ENCODE results near the gene PROK2. TPM values are rescaled to one million over a fixed set of nuclear protein-coding genes. Genes with fewer than 3 reads are reported as not detected.

The PROK2 gene, protein sequence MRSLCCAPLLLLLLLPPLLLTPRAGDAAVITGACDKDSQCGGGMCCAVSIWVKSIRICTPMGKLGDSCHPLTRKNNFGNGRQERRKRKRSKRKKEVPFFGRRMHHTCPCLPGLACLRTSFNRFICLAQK
- total RNA-seq, result under 1 TPM in 2 of 4 donors, not detected in 2; 0.62 to 0.83 TPM

DNA sequence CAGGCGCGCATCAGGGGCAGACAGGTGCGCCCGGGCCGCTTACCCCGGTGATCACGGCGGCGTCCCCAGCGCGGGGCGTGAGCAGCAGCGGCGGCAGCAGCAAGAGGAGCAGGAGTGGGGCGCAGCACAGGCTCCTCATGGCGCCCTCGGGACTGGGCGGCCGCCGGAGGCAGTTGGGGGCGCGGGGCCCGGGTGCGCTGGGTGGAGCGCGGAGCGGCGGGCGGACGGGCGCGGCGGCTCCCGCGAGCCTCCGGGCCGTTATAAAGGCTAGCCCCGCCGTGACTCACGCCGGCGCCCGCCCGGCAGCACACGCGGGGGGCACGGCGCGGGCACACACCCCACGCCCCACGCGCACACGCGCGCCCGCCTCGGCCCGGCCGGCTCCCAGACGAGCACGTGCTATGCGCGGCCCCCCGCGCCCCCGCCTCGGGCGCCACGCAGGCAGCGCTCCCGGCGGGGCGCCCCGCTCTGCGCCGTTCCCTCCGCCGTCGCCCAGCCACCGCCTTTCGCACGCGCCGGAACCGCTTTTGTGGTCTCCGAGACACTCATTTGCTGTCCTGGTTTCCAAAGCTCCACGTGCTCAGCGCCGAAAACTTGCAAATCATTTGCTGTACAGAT is at the start of gene PROK2:
Gene PROK2, minus strand, starts transcription at position 235 of the 618 bp plus-strand sequence. Its CDS starts 96 bp downstream, at position 139.
- intact Hi-C loops (cut with DNase I), result no loop called here
- peak within 1 kb of the TSS; percentile 24 to 67 (median 36) for H3K4me3 ChIP-seq
- H3K36me3 ChIP-seq, result no peaks in the 10 kb centered on the region
- H3K27ac ChIP-seq, result no peak within 1 kb of the TSS
- no peak for DNase-seq
- H3K27me3 ChIP-seq, result peaks cover 11 to 83% (median 25%) of the 10 kb centered on the region in 4 donors
- H3K9me3 ChIP-seq, result no peaks in the 10 kb centered on the region
- peaks cover 10 to 21% (median 14%) of the 10 kb centered on the region in 3 donors for H3K4me1 ChIP-seq
- TF ChIP-seq, protein P1, sequence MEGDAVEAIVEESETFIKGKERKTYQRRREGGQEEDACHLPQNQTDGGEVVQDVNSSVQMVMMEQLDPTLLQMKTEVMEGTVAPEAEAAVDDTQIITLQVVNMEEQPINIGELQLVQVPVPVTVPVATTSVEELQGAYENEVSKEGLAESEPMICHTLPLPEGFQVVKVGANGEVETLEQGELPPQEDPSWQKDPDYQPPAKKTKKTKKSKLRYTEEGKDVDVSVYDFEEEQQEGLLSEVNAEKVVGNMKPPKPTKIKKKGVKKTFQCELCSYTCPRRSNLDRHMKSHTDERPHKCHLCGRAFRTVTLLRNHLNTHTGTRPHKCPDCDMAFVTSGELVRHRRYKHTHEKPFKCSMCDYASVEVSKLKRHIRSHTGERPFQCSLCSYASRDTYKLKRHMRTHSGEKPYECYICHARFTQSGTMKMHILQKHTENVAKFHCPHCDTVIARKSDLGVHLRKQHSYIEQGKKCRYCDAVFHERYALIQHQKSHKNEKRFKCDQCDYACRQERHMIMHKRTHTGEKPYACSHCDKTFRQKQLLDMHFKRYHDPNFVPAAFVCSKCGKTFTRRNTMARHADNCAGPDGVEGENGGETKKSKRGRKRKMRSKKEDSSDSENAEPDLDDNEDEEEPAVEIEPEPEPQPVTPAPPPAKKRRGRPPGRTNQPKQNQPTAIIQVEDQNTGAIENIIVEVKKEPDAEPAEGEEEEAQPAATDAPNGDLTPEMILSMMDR (IDR thresholded peaks at IDR 0.05), result no peak
- no peak for TF ChIP-seq POLR2A (IDR thresholded peaks at IDR 0.05)
- WGBS, 2 donors, result 0 to 2% methylated on average over 7 to 12 of the region's 89 CpGs

DNA sequence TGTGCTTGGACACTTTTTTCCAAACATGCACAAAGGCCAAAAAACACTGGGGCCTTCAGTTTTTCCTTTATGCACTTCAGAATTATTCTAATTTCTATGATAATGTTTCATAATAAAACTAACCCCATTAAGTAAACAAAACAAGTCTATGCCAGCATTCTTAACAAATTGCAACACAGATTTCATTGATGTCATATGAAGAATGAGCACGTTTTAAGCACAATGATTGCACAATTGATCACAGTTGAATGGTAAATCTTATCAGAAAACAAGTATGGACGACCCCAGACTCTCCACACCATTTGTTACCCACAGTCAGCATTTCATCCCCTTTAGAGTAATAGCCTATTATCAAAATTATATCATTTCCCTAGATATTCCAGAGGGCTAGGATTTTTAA is 46.7 kb upstream of the PROK2 start:
- intact Hi-C loops (cut with DNase I), result no loop called here
- DNase-seq, result no peak
- H3K36me3 ChIP-seq, result no peaks in the 10 kb centered on the region
- TF ChIP-seq POLR2A (IDR thresholded peaks at IDR 0.05), result no peak
- TF ChIP-seq, protein P1 (IDR thresholded peaks at IDR 0.05), result no peak
- H3K4me1 ChIP-seq, result no peaks in the 10 kb centered on the region
- no peaks in the 10 kb centered on the region for H3K9me3 ChIP-seq
- no peak overlapping the region for H3K27ac ChIP-seq
- H3K27me3 ChIP-seq, result no peaks in the 10 kb centered on the region
- WGBS, 2 donors, result 21 to 32% methylated on average over 2 of the region's 2 CpGs
- H3K4me3 ChIP-seq, result no peak overlapping the region

DNA sequence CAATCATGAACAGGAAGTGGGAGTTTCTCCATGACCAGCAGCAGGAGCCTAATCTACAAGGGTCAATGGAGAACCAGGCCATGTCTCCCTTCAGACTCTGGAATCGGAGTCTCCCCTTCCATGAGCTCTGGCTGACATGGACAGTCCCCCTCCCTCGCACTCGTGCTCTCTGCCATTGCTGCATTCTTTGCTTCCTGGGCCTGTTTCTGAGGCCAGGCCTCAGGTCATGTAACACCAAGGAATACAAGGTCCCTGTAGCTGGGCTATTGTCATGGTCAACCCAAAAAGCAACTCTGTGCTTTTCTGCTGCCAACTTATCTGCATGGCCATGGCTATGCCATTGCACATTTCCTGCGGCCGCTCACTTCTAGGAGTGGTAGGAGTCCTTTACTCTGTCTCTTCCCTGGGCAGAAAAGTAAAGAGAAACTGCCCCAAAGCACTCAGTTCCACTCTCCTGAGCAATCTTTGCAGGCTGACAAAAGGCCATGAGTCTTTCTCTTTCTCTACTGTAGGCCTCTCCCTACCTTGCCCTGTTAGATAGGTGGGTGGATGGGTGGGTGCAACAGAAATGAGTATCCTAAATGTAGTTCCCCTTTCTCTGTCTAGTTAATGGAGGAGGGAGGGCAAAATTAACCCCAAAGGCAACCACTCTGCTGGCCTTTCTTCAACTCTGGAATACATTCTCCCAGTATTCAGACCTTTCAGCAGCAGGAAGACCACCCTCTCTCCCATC is 40.8 kb upstream of the PROK2 start:
- H3K36me3 ChIP-seq, result no peaks in the 10 kb centered on the region
- no peaks in the 10 kb centered on the region for H3K27me3 ChIP-seq
- H3K4me1 ChIP-seq, result no peaks in the 10 kb centered on the region
- TF ChIP-seq, protein P1 (IDR thresholded peaks at IDR 0.05), result no peak
- TF ChIP-seq POLR2A (IDR thresholded peaks at IDR 0.05), result no peak
- no peak overlapping the region for H3K4me3 ChIP-seq
- no peak overlapping the region for H3K27ac ChIP-seq
- DNase-seq, result no peak
- intact Hi-C loops (cut with DNase I), result no loop called here
- no peaks in the 10 kb centered on the region for H3K9me3 ChIP-seq
- 97 to 98% methylated on average over 5 of the region's 5 CpGs for WGBS, 2 donors

DNA sequence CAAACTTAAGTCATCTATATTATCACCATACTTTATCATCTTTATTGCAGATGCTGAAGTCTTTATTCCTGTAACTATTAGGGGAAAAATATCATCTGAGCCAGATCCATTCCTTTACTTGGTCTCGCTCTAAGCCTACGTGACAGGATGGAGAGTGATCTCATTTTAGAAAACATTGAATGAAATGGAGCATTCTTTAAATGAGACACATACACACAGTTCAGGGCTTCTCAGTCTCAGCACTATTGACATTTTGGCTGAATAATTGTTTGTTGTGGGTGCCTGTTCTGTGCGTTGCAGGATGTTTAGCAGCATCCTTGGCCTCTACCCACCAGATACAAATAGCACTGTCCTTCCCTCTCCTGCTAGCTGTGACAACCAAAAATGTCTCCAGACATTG is 36.2 kb upstream of the PROK2 start:
- no peaks in the 10 kb centered on the region for H3K4me1 ChIP-seq
- no peak for DNase-seq
- H3K27me3 ChIP-seq, result no peaks in the 10 kb centered on the region
- no peaks in the 10 kb centered on the region for H3K36me3 ChIP-seq
- WGBS, 2 donors, result 65 to 78% methylated on average over 3 of the region's 3 CpGs
- H3K9me3 ChIP-seq, result no peaks in the 10 kb centered on the region
- no peak overlapping the region for H3K27ac ChIP-seq
- TF ChIP-seq, protein P1 (IDR thresholded peaks at IDR 0.05), result no peak
- intact Hi-C loops (cut with DNase I), result no loop called here
- H3K4me3 ChIP-seq, result no peak overlapping the region

- WGBS, 2 donors, result 68 to 74% methylated on average over 6 of the region's 6 CpGs
- intact Hi-C loops (cut with DNase I), result no loop called here
- no peaks in the 10 kb centered on the region for H3K4me1 ChIP-seq
- H3K4me3 ChIP-seq, result no peak overlapping the region
- DNase-seq, result no peak
- H3K9me3 ChIP-seq, result no peaks in the 10 kb centered on the region
- no peak for TF ChIP-seq POLR2A (IDR thresholded peaks at IDR 0.05)
- TF ChIP-seq, protein P1 (IDR thresholded peaks at IDR 0.05), result no peak
- no peaks in the 10 kb centered on the region for H3K27me3 ChIP-seq
- H3K27ac ChIP-seq, result no peak overlapping the region
- H3K36me3 ChIP-seq, result no peaks in the 10 kb centered on the region
Measured at GRCh38 chr3:71817262-71817661, 32.3 kb upstream of the PROK2 start.
